Aorta (tissue), 5 donors: ENCODE data around the gene TXNL4B. TPM values are rescaled to one million over a fixed set of nuclear protein-coding genes. Genes with fewer than 3 reads are reported as not detected.
"Not testable (repeated sequence)": the region's sequence is repeated elsewhere in the genome, so short reads cannot be mapped to it uniquely, and the experiment has no call there.

Experiments used
- ATAC-seq: fragments of 200-7000 bp; cut with Tn5 transposase; one replicate; pipeline ENCODE4 v1.9.1; 2022; ENCODE audit warnings: moderate library complexity; ENCODE audit not compliant: low FRiP score
- DNase-seq, 2 donors: peaks; one replicate each; pipeline ENCODE4 v3.0.0-alpha.2; 2020
- H3K27ac ChIP-seq, 2 donors: one replicate each; pipeline ENCODE4 v1.5.1; 2013; ENCODE audit warnings: low read length in 2 of 2, mild to moderate bottlenecking in 2 of 2, moderate library complexity in 2 of 2, control low read depth in 1 of 2, inconsistent platforms in 1 of 2, low read depth in 1 of 2
- H3K27me3 ChIP-seq, 2 donors: one replicate each; pipeline ENCODE4 v1.6.1; 2013; ENCODE audit warnings: control low read depth in 1 of 2, low read length in 1 of 2, mild to moderate bottlenecking in 1 of 2, moderate library complexity in 1 of 2; ENCODE audit not compliant: insufficient read depth in 2 of 2, control insufficient read depth in 1 of 2
- H3K36me3 ChIP-seq, 2 donors: one replicate each; pipeline ENCODE4 v1.6.1; 2013; ENCODE audit warnings: control low read depth in 1 of 2, low read length in 1 of 2, mild to moderate bottlenecking in 1 of 2; ENCODE audit not compliant: insufficient read depth in 2 of 2, control insufficient read depth in 1 of 2
- H3K4me1 ChIP-seq, 2 donors: one replicate each; pipeline ENCODE4 v1.6.1; 2013; ENCODE audit warnings: low read length in 2 of 2, control low read depth in 1 of 2, mild to moderate bottlenecking in 1 of 2, moderate library complexity in 1 of 2; ENCODE audit not compliant: insufficient read depth in 2 of 2, control insufficient read depth in 1 of 2
- H3K4me3 ChIP-seq, 2 donors: one replicate each; pipeline ENCODE4 v1.5.1; 2013; ENCODE audit warnings: low read length in 2 of 2, control low read depth in 1 of 2, mild to moderate bottlenecking in 1 of 2
- H3K9me3 ChIP-seq: one replicate; pipeline ENCODE4 v1.6.1; 2013; ENCODE audit warnings: mild to moderate bottlenecking, low read length; ENCODE audit not compliant: control insufficient read depth
- WGBS, 2 donors: extraction: QIAGEN DNeasy Blood & Tissue Kit; methylation state at CpG; one replicate each; pipeline ENCODE4 v1.1.7; 2013; 5-methylcytosine and 5-hydroxymethylcytosine counted together
- intact Hi-C, 2 donors: fragments of 100-400 bp; cut with DNase I; formaldehyde crosslinking; loops; one replicate each; pipeline versions ENCODE4 v1.14.2 to v1.15.0; 2022
- polyA plus RNA-seq, 2 donors: library from polyadenylated mRNA; stranded (reverse); fragments of 200-250 nt; gene quantifications; one replicate each; pipeline ENCODE4 v1.2.3, GENCODE V29; 2013
- total RNA-seq, 2 donors: library from RNA; stranded (reverse); fragmentation: NEBNext Ultra II Directional; extraction: Animal tissue kit (Norgen Biotek cat#: 25700); gene quantifications; one replicate each; pipeline ENCODE4 v1.2.1, GENCODE V29; 2021
- donor health status: healthy with polysubstance abuse.
- donor health status: Bipolar disorder and iron deficiency.
- donor health status: DM: no; HTN: no; CAD: no.
- donor health status: DM: no; HTN: no; CAD: no.
- donor health status: DM: yes; HTN: yes; CAD: no.

Gene TXNL4B
- total and polyA plus RNA-seq, 4 donors = 7.3 to 11.8 (median 8.9) TPM

DNA sequence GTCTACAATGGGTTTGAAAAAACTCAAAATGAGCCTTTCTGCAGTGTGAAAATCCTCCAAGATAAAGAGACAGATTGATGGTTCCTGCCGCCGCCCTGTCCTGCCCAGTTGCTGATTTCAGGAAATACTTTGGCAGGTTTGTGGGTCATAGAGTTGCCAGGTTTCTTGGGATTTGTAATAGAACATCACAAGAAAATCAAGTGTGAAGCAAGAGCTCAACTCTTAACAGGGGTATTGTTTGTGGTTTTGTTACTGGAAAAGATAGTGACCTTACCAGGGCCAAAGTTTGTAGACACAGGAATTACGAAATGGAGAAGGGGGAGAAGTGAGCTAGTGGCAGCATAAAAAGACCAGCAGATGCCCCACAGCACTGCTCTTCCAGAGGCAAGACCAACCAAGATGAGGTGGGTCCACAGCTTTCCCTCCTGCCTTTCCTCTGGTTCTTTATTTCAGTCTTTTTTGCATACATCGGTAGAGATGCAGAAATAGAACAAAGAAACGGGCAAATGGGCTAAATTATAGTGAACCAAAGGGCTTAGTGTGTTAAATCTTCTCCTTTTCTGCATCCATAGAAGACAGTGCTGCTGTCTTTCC lies 39.1 kb downstream of the TXNL4B start, which contains the start of gene HP:
Gene HP (plus strand): TSS at position 252 of the 594 bp plus-strand sequence. CDS start 148 bp downstream, at position 400.
- intact Hi-C loops, H3K4me1 ChIP-seq, H3K9me3 ChIP-seq, H3K27ac ChIP-seq, H3K27me3 ChIP-seq, H3K36me3 ChIP-seq, DNase-seq, ATAC-seq, H3K4me3 ChIP-seq: not testable (repeated sequence)
- 82 to 83% methylated on average over 5 of the region's 5 CpGs for WGBS, 2 donors

DNA sequence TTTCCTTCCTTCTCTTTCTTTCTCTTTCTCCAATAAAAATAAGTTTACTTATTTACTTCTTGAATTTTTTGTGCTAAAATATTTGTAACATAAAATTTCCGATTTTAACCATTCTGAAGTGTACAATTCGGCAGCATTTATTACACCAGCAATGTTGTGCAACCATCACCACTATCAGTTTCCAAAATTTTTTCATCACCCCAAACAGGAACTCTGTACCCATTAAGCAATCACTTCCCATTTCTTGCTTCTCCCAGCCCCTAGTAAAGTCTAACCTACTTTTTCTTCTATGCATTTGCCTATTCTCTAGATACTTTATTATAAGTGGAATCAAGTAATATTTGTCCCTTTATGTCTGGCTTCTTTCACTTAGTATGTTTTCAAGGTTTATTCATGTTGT lies 41.6 kb downstream of the TXNL4B start:
- ATAC-seq (no peak), DNase-seq (no peak)
- intact Hi-C loops = no loop called here
- Histone ChIP-seq H3K9me3 (no peaks in the 10 kb centered on the region), H3K4me3 (no peak overlapping the region), H3K4me1 (no peaks in the 10 kb centered on the region), H3K27ac (no peak overlapping the region), H3K36me3 (no peaks in the 10 kb centered on the region), H3K27me3 (no peaks in the 10 kb centered on the region)
- 85 to 88% methylated on average over 2 of the region's 2 CpGs for WGBS, 2 donors

DNA sequence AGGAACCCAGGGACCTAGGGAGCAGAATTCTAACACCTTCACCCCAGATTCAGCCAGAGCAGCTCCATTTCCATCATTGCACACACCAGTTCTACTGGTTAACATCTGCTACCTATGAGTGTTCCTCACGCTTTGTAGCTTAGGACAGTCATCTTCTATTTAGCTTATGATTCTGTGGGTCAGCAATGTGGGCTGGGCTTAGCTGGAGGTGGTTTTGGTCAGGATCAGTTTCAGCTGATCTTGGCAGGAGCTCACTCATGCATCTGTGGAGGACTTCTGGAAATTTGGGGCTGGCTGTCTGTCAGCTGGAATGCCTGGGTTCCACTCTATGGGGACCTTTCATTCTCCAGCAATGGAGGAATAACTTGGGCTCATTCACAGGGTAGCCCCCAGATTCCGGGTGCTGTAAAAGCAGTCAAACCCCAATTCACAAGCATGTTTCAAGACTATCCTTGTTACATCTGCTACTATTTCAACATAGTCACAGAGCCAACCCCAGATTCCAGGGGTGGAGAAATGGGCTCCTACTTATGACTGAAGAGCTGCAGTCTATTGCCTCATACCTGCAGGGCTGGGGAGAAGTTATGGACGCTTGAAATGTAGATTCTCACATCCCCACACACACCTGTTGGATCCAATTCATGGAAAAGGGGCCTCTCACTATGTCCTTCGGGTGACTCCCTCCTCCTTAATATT lies 42.5 kb downstream of the TXNL4B start:
- 77 to 86% methylated on average over 4 of the region's 4 CpGs for WGBS, 2 donors
- Histone ChIP-seq H3K27me3 (no peaks in the 10 kb centered on the region), H3K4me3 (no peak overlapping the region), H3K36me3 (no peaks in the 10 kb centered on the region), H3K9me3 (no peaks in the 10 kb centered on the region), H3K27ac (no peak overlapping the region), H3K4me1 (no peaks in the 10 kb centered on the region)
- no peak for DNase-seq
- ATAC-seq = peak; percentile 67
- intact Hi-C loops = no loop called here

DNA sequence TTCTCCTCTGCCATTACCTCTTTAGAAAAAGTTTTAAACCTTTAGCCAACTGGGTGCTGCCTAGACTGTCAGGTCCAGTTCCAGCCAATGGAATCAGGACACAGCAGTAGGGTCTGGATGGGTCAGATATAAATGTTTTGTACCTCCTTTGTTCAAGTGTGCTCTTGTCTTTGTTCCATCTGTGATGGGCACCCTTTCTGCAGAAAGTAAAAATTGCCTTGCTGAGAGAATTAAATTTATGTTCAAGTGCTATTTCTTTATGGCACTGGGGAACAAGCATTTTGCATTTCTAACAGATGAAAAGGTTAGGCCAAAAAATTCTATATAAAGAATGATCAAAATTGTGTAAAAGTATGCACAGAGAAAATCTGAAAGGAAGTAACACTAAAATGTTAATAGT lies 44.3 kb downstream of the TXNL4B start:
- DNase-seq = no peak
- Histone ChIP-seq H3K27me3 (no peaks in the 10 kb centered on the region), H3K36me3 (no peaks in the 10 kb centered on the region), H3K27ac (no peak overlapping the region), H3K4me1 (no peaks in the 10 kb centered on the region), H3K4me3 (no peak overlapping the region), H3K9me3 (no peaks in the 10 kb centered on the region)
- ATAC-seq = no peak
- intact Hi-C loops = no loop called here

DNA sequence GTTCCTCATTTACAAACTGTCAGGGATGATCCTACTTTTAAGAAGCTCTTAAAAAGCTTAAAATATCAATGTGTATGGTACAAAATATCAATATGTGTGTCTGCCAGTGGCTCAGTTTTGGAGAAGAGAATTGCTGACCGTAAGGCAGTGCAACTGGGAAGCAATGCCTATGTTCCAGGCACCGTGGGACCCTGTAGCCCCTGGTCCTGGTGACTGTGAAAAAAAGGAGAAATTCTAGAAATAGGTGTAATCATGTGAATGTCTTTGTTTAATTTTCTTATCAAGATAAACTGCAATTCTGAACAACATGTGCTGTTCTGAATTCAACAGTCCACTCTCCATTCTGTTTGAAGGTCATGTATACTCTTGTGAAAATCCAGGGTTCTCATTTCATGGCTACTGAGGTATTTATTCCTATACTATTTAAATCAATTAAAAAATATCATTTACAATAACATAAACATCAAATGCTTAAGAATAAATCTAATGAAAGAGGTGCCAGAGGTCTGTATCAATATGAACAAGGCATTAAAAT lies 48.5 kb downstream of the TXNL4B start:
- intact Hi-C loops = no loop called here
- H3K4me3 ChIP-seq = no peak overlapping the region
- DNase-seq (no peak), ATAC-seq (no peak)
- no peaks in the 10 kb centered on the region for H3K27me3 ChIP-seq
- H3K4me1 ChIP-seq = no peaks in the 10 kb centered on the region
- no peaks in the 10 kb centered on the region for H3K9me3 ChIP-seq
- H3K27ac ChIP-seq = no peak overlapping the region
- peaks cover 0 to 2% of the 10 kb centered on the region in 2 donors for H3K36me3 ChIP-seq
- 61 to 72% methylated on average over 2 of the region's 2 CpGs for WGBS, 2 donors

DNA sequence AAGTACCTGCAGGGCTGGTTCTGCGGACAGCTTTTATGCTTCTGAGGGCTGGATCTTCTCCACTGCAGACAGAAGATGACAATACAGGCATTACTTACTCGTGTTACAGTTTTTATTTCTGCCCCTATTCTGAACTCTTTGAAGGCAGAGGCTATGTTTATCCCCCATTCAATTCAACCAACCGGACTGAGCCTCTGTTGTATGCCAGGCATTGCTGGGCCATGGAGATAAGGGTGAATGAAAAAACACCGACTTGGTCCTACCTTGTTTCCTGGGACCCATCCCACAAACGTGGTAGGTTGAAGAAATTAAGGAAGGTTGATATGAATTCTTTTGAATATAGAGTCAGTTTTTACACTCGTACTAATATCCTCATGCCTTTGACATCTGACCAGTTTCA lies 49.1 kb downstream of the TXNL4B start:
- Histone ChIP-seq H3K27ac (no peak overlapping the region), H3K4me3 (no peak overlapping the region), H3K36me3 (peaks cover 0 to 2% of the 10 kb centered on the region in 2 donors), H3K4me1 (no peaks in the 10 kb centered on the region), H3K27me3 (no peaks in the 10 kb centered on the region), H3K9me3 (no peaks in the 10 kb centered on the region)
- 67 to 76% methylated on average over 6 of the region's 6 CpGs for WGBS, 2 donors
- ATAC-seq (no peak), DNase-seq (no peak)
- intact Hi-C loops = no loop called here

DNA sequence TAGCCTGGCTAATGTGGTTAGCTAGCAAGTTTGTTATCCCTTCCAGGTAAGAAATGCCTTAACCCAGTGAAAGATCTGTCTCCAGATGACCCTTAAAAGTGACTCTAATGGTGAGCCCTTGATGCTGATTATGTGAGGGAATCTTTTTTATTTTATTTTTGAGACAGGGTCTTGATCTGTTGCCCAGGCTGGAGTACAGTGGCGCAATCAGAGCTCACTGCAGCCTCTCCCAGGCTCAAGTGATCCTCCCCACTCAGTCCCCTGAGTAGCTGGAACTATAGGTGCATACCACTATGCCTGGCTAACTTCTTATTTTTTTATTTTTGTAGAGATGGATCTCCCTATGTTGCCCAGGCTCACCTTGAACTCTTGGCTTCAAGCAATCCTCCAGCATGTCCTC lies 49.9 kb downstream of the TXNL4B start:
- Histone ChIP-seq H3K9me3 (no peaks in the 10 kb centered on the region), H3K27ac (no peak overlapping the region), H3K36me3 (peaks cover 0 to 2% of the 10 kb centered on the region in 2 donors), H3K4me3 (no peak overlapping the region), H3K4me1 (no peaks in the 10 kb centered on the region), H3K27me3 (no peaks in the 10 kb centered on the region)
- 92 to 96% methylated on average over 1 of the region's 1 CpG for WGBS, 2 donors
- ATAC-seq (no peak), DNase-seq (no peak)
- intact Hi-C loops = no loop called here

DNA sequence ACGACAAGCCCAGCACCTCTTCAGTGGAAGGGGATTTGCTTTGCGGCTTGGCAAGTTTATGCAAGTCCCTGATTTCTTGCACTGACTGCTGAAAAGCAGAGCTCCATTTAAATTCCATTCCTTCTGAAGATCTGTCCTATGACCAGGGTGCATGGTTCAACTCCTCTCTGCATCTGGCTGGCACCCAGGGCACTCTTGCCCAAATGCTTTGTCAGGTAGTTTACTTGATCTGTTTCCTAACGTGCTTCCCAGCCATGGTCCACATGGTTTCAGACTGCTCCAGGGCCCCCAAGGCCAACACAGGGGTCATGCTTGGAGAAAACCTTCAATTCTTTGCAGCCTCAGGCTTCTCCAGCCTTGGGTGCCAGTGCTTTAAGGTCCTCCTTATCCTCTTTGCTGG lies 50.4 kb downstream of the TXNL4B start:
- no peak for DNase-seq
- Histone ChIP-seq H3K27me3 (no peaks in the 10 kb centered on the region), H3K9me3 (no peaks in the 10 kb centered on the region), H3K4me1 (no peaks in the 10 kb centered on the region), H3K4me3 (no peak overlapping the region), H3K36me3 (peaks cover 0 to 3% of the 10 kb centered on the region in 2 donors), H3K27ac (no peak overlapping the region)
- 56 to 73% methylated on average over 3 of the region's 3 CpGs for WGBS, 2 donors
- intact Hi-C loops = no loop called here
- ATAC-seq = no peak

DNA sequence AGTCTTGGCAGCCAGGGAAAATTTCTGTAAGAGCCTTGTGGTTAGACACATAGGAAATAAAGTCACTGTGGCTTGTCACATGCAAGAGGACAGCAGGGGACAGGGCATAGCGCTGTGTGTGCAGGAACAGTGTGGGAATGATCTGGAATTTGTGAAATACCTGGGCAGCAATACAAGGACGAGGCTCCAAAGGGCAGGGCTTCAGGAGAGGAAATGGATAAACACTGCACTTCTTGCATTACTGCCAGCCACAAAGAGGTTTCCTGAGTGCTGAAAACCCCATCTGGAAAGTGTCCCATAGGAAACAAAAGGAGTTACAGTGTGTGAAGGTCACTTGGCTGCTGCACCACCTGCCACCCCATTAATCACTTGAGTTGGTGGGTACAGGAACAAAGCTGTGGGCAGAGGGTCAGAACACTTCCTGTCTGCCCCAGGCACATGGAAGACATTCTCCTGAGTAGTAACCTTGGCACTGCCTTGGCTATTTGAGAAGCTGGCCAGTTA lies 51.2 kb downstream of the TXNL4B start:
- 53 to 59% methylated on average over 2 of the region's 2 CpGs for WGBS, 2 donors
- Histone ChIP-seq H3K27me3 (no peaks in the 10 kb centered on the region), H3K27ac (no peak overlapping the region), H3K4me1 (no peaks in the 10 kb centered on the region), H3K9me3 (no peaks in the 10 kb centered on the region), H3K36me3 (peaks cover 0 to 4% of the 10 kb centered on the region in 2 donors), H3K4me3 (no peak overlapping the region)
- ATAC-seq = no peak
- intact Hi-C loops = no loop called here
- no peak for DNase-seq
